SK-N-SH (cell line): ENCODE data around the gene S100A10. TPM values are rescaled to one million over a fixed set of nuclear protein-coding genes. Genes with fewer than 3 reads are reported as not detected.
A peak's percentile ranks its signal among the peaks of the same experiment; 100 is the strongest.

ENCODE experiments used
- CTCF ChIA-PET: fragments of 300-600, 350-600 bp; formaldehyde crosslinking; extraction: SDS; loops from one replicate; lab custom pipeline; 2021; lab: Yijun Ruan, JAX
- POLR2A ChIA-PET: fragments of 350-600 bp; sonication (Branson Sonifier 250); formaldehyde crosslinking; extraction: SDS; loops from one replicate; lab custom pipeline; 2020; ENCODE audit warnings: antibody characterized with exemption, inconsistent platforms; lab: Yijun Ruan, JAX
- DNase-seq: peaks from one replicate; pipeline ENCODE4 v3.0.0; 2012
- H2AFZ ChIP-seq: fragments of 200-600 bp; sonication (generic); 2 replicates; pipeline ENCODE4 v1.8.1; 2016; ENCODE audit warnings: antibody characterized with exemption, mild to moderate bottlenecking, low read depth
- H3F3A ChIP-seq: fragments of 200-600 bp; sonication (generic); replicated peaks from 2 replicates; pipeline ENCODE3; 2016; ENCODE audit warnings: antibody characterized with exemption, mild to moderate bottlenecking; ENCODE audit not compliant: insufficient read depth
- H3K27ac ChIP-seq, 2 experiments: fragments of 200-500 bp in 1 of 2; fragments of 200-600 bp in 1 of 2; sonication (Bioruptor generic) in 1 of 2; sonication (generic), shearing (Covaris generic) in 1 of 2; 2 replicates each; pipeline versions ENCODE4 v1.5.1 to v1.6.1; 2014 to 2016; ENCODE audit warnings: low read depth in 2 of 2, inconsistent platforms in 1 of 2, low read length in 1 of 2, mild to moderate bottlenecking in 1 of 2, mixed read lengths in 1 of 2
- H3K27me3 ChIP-seq: fragments of 200-600 bp; sonication (generic), shearing (Covaris generic); 2 replicates; pipeline ENCODE4 v1.6.1; 2016; ENCODE audit warnings: mixed run types; ENCODE audit not compliant: insufficient read depth
- H3K36me3 ChIP-seq, 2 experiments: fragments of 200-500 bp in 1 of 2; fragments of 200-600 bp in 1 of 2; sonication (Bioruptor generic) in 1 of 2; sonication (generic) in 1 of 2; replicated peaks in 1 of 2; 2 replicates each; pipeline versions ENCODE3 to v1.5.1; 2014 to 2016; ENCODE audit warnings: low read length in 1 of 2, mild to moderate bottlenecking in 1 of 2; ENCODE audit not compliant: insufficient read depth in 2 of 2, control insufficient read depth in 1 of 2
- H3K4me1 ChIP-seq, 2 experiments: fragments of 200-500 bp in 1 of 2; fragments of 200-600 bp in 1 of 2; sonication (Bioruptor generic) in 1 of 2; sonication (generic), shearing (Covaris generic) in 1 of 2; 2 replicates each; pipeline versions ENCODE4 v1.5.1 to v1.6.1; 2014 to 2016; ENCODE audit warnings: low read depth in 1 of 2, low read length in 1 of 2, mixed run types in 1 of 2; ENCODE audit not compliant: insufficient read depth in 2 of 2, control insufficient read depth in 1 of 2
- H3K4me2 ChIP-seq: fragments of 200-600 bp; sonication (generic), shearing (Covaris generic); 2 replicates; pipeline ENCODE4 v1.6.1; 2017; ENCODE audit warnings: mixed run types
- H3K4me3 ChIP-seq, 2 experiments: fragments of 200-500 bp in 1 of 2; fragments of 200-600 bp in 1 of 2; sonication (Bioruptor generic) in 1 of 2; sonication (generic), shearing (Covaris generic) in 1 of 2; 2 replicates each; pipeline versions ENCODE4 v1.5.1 to v1.8.1; 2014 to 2016; ENCODE audit warnings: low read depth in 2 of 2, inconsistent platforms in 1 of 2, low read length in 1 of 2, mild to moderate bottlenecking in 1 of 2, mixed read lengths in 1 of 2, moderate library complexity in 1 of 2
- H3K79me2 ChIP-seq: fragments of 200-600 bp; sonication (generic); 2 replicates; pipeline ENCODE4 v1.8.1; 2017; ENCODE audit warnings: mild to moderate bottlenecking; ENCODE audit not compliant: insufficient read depth
- H3K9ac ChIP-seq: fragments of 200-600 bp; sonication (generic); 2 replicates; pipeline ENCODE4 v1.6.1; 2017; ENCODE audit warnings: mixed run types
- H3K9me2 ChIP-seq: fragments of 200-600 bp; sonication (generic); 2 replicates; pipeline ENCODE4 v1.6.1; 2017; ENCODE audit warnings: mixed run types
- H3K9me3 ChIP-seq: fragments of 200-600 bp; sonication (generic); 2 replicates; pipeline ENCODE4 v1.6.1; 2017; ENCODE audit warnings: mixed run types, mild to moderate bottlenecking, moderate library complexity
- H4K20me1 ChIP-seq: fragments of 200-600 bp; sonication (generic); 2 replicates; pipeline ENCODE4 v1.6.1; 2017; ENCODE audit warnings: mild to moderate bottlenecking, mixed run types; ENCODE audit not compliant: insufficient read depth
- CTCF ChIP-seq: fragments of 200-600 bp; sonication (generic); IDR thresholded peaks from 2 replicates; pipeline ENCODE4 v1.6.1; 2017; ENCODE audit warnings: antibody characterized with exemption, mild to moderate bottlenecking, moderate library complexity
- ELF1 ChIP-seq: IDR thresholded peaks from 2 replicates; pipeline ENCODE4 v1.4.0; 2012
- EP300 ChIP-seq, 2 experiments: IDR thresholded peaks; 2 replicates each; pipeline versions ENCODE4 v1.4.0 to v1.6.1; 2012; ENCODE audit warnings: borderline replicate concordance in 1 of 2, low read depth in 1 of 2, low read length in 1 of 2
- EZH2phosphoT487 ChIP-seq: fragments of 200-600 bp; sonication (generic); IDR thresholded peaks from 2 replicates; pipeline ENCODE4 v1.6.1; 2017; ENCODE audit warnings: low read depth, mixed run types, mild to moderate bottlenecking, antibody characterized with exemption, moderate library complexity, borderline replicate concordance
- FOSL2 ChIP-seq: IDR thresholded peaks from 2 replicates; pipeline ENCODE4 v1.4.0; 2012; ENCODE audit warnings: low read depth, mild to moderate bottlenecking, moderate library complexity, borderline replicate concordance
- FOXJ3 ChIP-seq: sonication (generic); formaldehyde crosslinking; IDR thresholded peaks from 2 replicates; pipeline ENCODE4 v1.5.1; 2020; ENCODE audit warnings: mild to moderate bottlenecking, missing genetic modification reagents
- FOXM1 ChIP-seq: IDR thresholded peaks from 2 replicates; pipeline ENCODE4 v1.4.0; 2012; ENCODE audit warnings: low read depth, mild to moderate bottlenecking
- GATA2 ChIP-seq: sonication (generic); formaldehyde crosslinking; IDR thresholded peaks from 2 replicates; pipeline ENCODE4 v1.5.0; 2020; ENCODE audit warnings: mild to moderate bottlenecking, missing genetic modification reagents
- JUND ChIP-seq: IDR thresholded peaks from 2 replicates; pipeline ENCODE4 v1.4.0; 2012
- MXI1 ChIP-seq: IDR thresholded peaks from 2 replicates; pipeline ENCODE4 v1.6.1; 2012; ENCODE audit warnings: mild to moderate bottlenecking, low read depth, low read length, improper control_type of control experiment
- NFIC ChIP-seq: IDR thresholded peaks from 2 replicates; pipeline ENCODE4 v1.4.0; 2012; ENCODE audit warnings: borderline replicate concordance
- NRF1 ChIP-seq: IDR thresholded peaks from 2 replicates; pipeline ENCODE4 v1.6.1; 2012; ENCODE audit warnings: low read depth, mild to moderate bottlenecking, low read length
- RAD21 ChIP-seq: IDR thresholded peaks from 2 replicates; pipeline ENCODE4 v1.6.1; 2012; ENCODE audit warnings: mild to moderate bottlenecking, low read length
- RCOR1 ChIP-seq: fragments of 150-350 bp; IDR thresholded peaks from 2 replicates; pipeline ENCODE4 v1.6.1; 2017; ENCODE audit warnings: antibody characterized with exemption, low read length
- RFX5 ChIP-seq: IDR thresholded peaks from 2 replicates; pipeline ENCODE4 v1.6.1; 2012; ENCODE audit warnings: mild to moderate bottlenecking, improper control_type of control experiment, low read length
- RXRA ChIP-seq: IDR thresholded peaks from 2 replicates; pipeline ENCODE4 v1.4.0; 2012; ENCODE audit warnings: low read depth, mild to moderate bottlenecking, borderline replicate concordance
- SIN3A ChIP-seq: IDR thresholded peaks from 2 replicates; pipeline ENCODE4 v1.6.1; 2012; ENCODE audit warnings: low read depth, mild to moderate bottlenecking, low read length, moderate library complexity, borderline replicate concordance
- SMC3 ChIP-seq: IDR thresholded peaks from 2 replicates; pipeline ENCODE4 v1.6.1; 2012; ENCODE audit warnings: low read depth, low read length, improper control_type of control experiment
- TEAD4 ChIP-seq: IDR thresholded peaks from 2 replicates; pipeline ENCODE4 v1.4.0; 2012; ENCODE audit warnings: mild to moderate bottlenecking, borderline replicate concordance; ENCODE audit not compliant: insufficient read depth
- USF2 ChIP-seq: fragments of 150-350 bp; IDR thresholded peaks from 2 replicates; pipeline ENCODE4 v1.6.1; 2017; ENCODE audit warnings: antibody characterized with exemption, low read length, low read depth, borderline replicate concordance
- YY1 ChIP-seq: IDR thresholded peaks from 2 replicates; pipeline ENCODE4 v1.4.0; 2012; ENCODE audit warnings: low read depth, mild to moderate bottlenecking
- WGBS: methylation state at CpG from one replicate; pipeline ENCODE4 v1.1.6; 2017; ENCODE audit warnings: low lambda C conversion rate; 5-methylcytosine and 5-hydroxymethylcytosine counted together
- polyA plus RNA-seq, 3 experiments: library from polyadenylated mRNA; depleted of rRNA; stranded (reverse); fragments of >200 nt; gene quantifications; 2 replicates each; pipeline ENCODE4 v1.2.3, GENCODE V29; 2012
- TF ChIP-seq, protein P1 (sequence below): IDR thresholded peaks from 2 replicates; pipeline ENCODE4; 2012
- TF ChIP-seq, protein P2 (sequence below): fragments of 150-350 bp; IDR thresholded peaks from 2 replicates; pipeline ENCODE4 v1.6.1; 2016; ENCODE audit warnings: mild to moderate bottlenecking, low read depth, low read length

The S100A10 gene
- polyA plus RNA-seq, 1 of the 3 experiments (the other 2 are of a cell fraction) = 161 TPM

DNA sequence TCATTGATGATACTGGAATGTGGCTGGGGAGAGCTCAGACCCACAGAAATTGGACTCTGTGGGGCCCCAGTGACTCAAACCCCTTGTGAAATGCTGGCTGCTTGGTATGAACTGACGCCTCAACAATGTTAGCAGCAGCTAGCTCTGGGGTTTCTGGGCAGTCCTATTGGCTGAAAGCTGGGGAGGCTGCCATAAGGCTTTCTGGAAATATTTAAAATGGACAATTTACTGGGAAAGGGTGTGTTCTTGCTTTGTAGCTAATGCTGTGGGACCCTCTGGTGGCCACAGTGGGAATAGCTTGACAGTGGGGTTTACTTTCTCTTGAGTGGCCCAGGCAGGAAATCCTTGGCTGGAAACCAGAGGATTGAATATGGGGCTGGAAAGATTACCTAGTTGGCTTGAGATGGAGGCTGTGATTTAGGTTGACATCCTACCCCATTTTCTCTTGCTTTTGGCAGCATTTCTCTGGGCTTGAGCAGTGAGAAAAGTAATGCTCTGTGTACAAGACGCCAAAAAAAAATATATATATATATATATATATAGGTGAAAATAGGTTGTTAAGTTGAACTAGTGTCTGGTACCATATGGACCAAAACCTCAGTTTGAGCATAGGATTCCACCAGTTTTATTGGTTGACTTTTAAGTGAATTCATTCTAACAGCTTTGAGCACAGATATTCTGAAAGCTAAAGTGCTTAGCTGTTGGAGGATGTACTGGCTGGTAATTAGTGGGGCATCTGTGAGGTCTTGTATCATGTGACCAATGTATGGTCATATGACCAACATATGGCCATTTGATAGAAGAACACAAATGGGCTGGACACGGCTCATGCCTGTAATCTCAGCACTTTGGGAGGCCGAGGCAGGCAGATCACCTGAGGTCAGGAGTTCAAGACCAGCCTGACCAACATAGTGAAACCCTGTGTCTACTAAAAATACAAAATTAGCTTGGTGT lies 8.2 kb upstream of the S100A10 start (continued):
- TF ChIP-seq NFIC (no peak), FOXJ3 (no peak), TEAD4 (no peak), NRF1 (no peak), FOXM1 (no peak), EP300 (IDR thresholded peaks at IDR 0.05; ENCODE audit: borderline replicate concordance in 1 of 2, low read depth in 1 of 2, low read length in 1 of 2) (no peak), SMC3 (peak; percentile 84), SIN3A (no peak), YY1 (no peak), RFX5 (0 out of 2 replicates have a peak, but pooled peaks have one; percentile 43), RAD21 (peak; percentile 83), RCOR1 (no peak), RXRA (no peak), USF2 (no peak), FOSL2 (no peak)

DNA sequence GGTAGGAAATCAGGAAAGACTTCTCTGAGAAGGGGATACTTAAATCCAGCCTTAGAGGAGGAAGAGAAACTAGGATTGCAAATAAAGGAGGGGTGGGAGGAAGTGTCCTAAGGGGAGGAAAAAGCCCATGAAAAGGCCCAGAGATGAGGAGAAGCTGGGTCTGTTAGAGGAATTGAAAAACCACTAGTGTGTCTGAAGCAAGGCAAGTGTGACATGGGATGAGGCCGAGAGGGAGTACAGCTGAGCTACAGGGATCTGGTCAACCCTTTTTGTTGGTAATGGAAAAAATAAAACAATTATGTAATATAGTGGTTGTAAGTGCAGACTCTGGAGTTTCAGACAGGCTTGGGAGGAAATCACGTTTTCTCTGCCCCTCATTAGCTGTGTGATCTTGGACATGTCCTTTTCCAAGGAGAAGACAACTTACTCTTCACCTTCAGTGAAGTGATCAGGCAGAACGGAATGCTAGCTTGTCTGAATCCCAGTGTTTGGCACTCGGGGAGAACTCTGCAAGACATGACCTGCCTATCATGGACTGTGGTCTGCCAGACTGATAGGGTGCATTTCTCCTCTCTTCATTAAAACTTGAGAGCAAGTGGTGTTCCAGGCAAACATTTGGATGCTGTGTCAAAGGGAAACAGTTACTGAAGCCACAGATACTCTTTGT lies 7.4 kb upstream of the S100A10 start:
- peaks cover 35% of the 10 kb centered on the region for H3K27me3 ChIP-seq
- H3K27ac ChIP-seq = no peak overlapping the region
- peak overlapping the region; percentile 6; the same call in 1 of the 2 replicates for H3K4me2 ChIP-seq
- DNase-seq = no peak
- no peaks in the 10 kb centered on the region for H3K9me3 ChIP-seq
- H4K20me1 ChIP-seq = no peaks in the 10 kb centered on the region
- no peaks in the 10 kb centered on the region for H3K9me2 ChIP-seq
- ChIA-PET POLR2A (no interaction called here), CTCF (interaction anchor here (0.7 to 8.2 kb wide), 39 partner anchors 8 to 700 kb away, joined by 3 to 172 read pairs (median 5); partner anchors contain the start of genes RIIAD1, S100A10, S100A11 and THEM5)
- no peaks in the 10 kb centered on the region for H3K36me3 ChIP-seq
- H3K79me2 ChIP-seq = no peaks in the 10 kb centered on the region
- H3K4me1 ChIP-seq = no peaks in the 10 kb centered on the region
- no peak overlapping the region; the same call in 1 of the 2 replicates for H2AFZ ChIP-seq
- 25% methylated on average over 4 of the region's 4 CpGs for WGBS
- H3K9ac ChIP-seq = no peak overlapping the region
- no peak overlapping the region for H3K4me3 ChIP-seq
- peaks cover 7% of the 10 kb centered on the region for H3F3A ChIP-seq
- TF ChIP-seq, protein P1, sequence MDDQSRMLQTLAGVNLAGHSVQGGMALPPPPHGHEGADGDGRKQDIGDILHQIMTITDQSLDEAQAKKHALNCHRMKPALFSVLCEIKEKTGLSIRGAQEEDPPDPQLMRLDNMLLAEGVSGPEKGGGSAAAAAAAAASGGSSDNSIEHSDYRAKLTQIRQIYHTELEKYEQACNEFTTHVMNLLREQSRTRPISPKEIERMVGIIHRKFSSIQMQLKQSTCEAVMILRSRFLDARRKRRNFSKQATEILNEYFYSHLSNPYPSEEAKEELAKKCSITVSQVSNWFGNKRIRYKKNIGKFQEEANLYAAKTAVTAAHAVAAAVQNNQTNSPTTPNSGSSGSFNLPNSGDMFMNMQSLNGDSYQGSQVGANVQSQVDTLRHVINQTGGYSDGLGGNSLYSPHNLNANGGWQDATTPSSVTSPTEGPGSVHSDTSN = no peak
- TF ChIP-seq ELF1 (no peak), TEAD4 (no peak), RFX5 (no peak), EZH2phosphoT487 (no peak), FOXJ3 (no peak), MXI1 (no peak), EP300 (IDR thresholded peaks at IDR 0.05; ENCODE audit: borderline replicate concordance in 1 of 2, low read depth in 1 of 2, low read length in 1 of 2) (no peak), JUND (no peak), CTCF (no peak), GATA2 (CRISPR knock-in tag) (no peak)
- TF ChIP-seq, protein P2, sequence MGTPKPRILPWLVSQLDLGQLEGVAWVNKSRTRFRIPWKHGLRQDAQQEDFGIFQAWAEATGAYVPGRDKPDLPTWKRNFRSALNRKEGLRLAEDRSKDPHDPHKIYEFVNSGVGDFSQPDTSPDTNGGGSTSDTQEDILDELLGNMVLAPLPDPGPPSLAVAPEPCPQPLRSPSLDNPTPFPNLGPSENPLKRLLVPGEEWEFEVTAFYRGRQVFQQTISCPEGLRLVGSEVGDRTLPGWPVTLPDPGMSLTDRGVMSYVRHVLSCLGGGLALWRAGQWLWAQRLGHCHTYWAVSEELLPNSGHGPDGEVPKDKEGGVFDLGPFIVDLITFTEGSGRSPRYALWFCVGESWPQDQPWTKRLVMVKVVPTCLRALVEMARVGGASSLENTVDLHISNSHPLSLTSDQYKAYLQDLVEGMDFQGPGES = no peak
